GM12801 (cell line): ENCODE measurements around the gene SLC35A1.

Experiments
- CTCF ChIP-seq: IDR thresholded peaks from one replicate; pipeline ENCODE4 v1.5.1; 2011; ENCODE audit warnings: control low read depth; ENCODE audit not compliant: insufficient read length; ENCODE audit errors: extremely low read depth

Gene SLC35A1

GRCh38 chr6:87465051-87465450 is 7.7 kb upstream of the SLC35A1 start:
- no peak for TF ChIP-seq CTCF

- TF ChIP-seq CTCF = no peak
These were observed 687 bp downstream of the SLC35A1 start for GRCh38 chr6:87473419-87473903.

GRCh38 chr6:87481931-87482330 is 9.2 kb downstream of the SLC35A1 start:
- no peak for TF ChIP-seq CTCF

- TF ChIP-seq CTCF = no peak
These were observed 9.6 kb downstream of the SLC35A1 start for GRCh38 chr6:87482366-87482765.

- no peak for TF ChIP-seq CTCF
These were observed 11.2 kb downstream of the SLC35A1 start for GRCh38 chr6:87483929-87484328.

GRCh38 chr6:87484491-87484890 is 11.7 kb downstream of the SLC35A1 start:
- no peak for TF ChIP-seq CTCF

- TF ChIP-seq CTCF = no peak
These were observed 14.8 kb downstream of the SLC35A1 start for GRCh38 chr6:87487555-87487954.
